GM11168 (cell line): ENCODE measurements around the gene LRRN4CL.
"Not testable (repeated sequence)": the region's sequence is repeated elsewhere in the genome, so short reads cannot be mapped to it uniquely, and the experiment has no call there.

Source experiments
- in situ Hi-C: fragments of 300-500 bp; cut with MboI; formaldehyde crosslinking; loops from one replicate; pipeline ENCODE4 v1.12.0; 2022; ENCODE audit warnings: low sequenced_read_pairs; ENCODE audit not compliant: unreplicated experiment

The LRRN4CL gene

GRCh38 chr11:62710001-62710345, 20.6 kb upstream of the LRRN4CL start:
- in situ Hi-C loops: no loop called here

- in situ Hi-C loops: no loop called here
Measured at GRCh38 chr11:62709247-62710000, 20.1 kb upstream of the LRRN4CL start.

- in situ Hi-C loops: no loop called here
Measured at GRCh38 chr11:62708793-62709192, 19.5 kb upstream of the LRRN4CL start.

GRCh38 chr11:62708392-62708791, 19.1 kb upstream of the LRRN4CL start:
- in situ Hi-C loops: no loop called here

GRCh38 chr11:62707277-62707861, 18.0 kb upstream of the LRRN4CL start, which contains the start of the genes BSCL2 and GNG3:
Gene BSCL2, minus strand, starts transcription at chr11:62707424. Its CDS starts 229 bp downstream, at chr11:62707195.
Gene GNG3, plus strand, starts transcription at chr11:62707676. Its CDS starts 620 bp downstream, at chr11:62708296.
- in situ Hi-C loops: no loop called here

GRCh38 chr11:62706850-62707247, 17.5 kb upstream of the LRRN4CL start:
- in situ Hi-C loops: no loop called here

- in situ Hi-C loops: no loop called here
Measured at GRCh38 chr11:62705880-62706849, 16.8 kb upstream of the LRRN4CL start.

- in situ Hi-C loops: no loop called here
Measured at GRCh38 chr11:62705413-62705812, 16.1 kb upstream of the LRRN4CL start.

GRCh38 chr11:62703921-62704320, 14.6 kb upstream of the LRRN4CL start:
- in situ Hi-C loops: not testable (repeated sequence)

- in situ Hi-C loops: no loop called here
Measured at GRCh38 chr11:62702246-62702645, 12.9 kb upstream of the LRRN4CL start.

- in situ Hi-C loops: no loop called here
Measured at GRCh38 chr11:62694455-62695167, 5.3 kb upstream of the LRRN4CL start.

- in situ Hi-C loops: not testable (repeated sequence)
Measured at GRCh38 chr11:62693624-62694023, 4.3 kb upstream of the LRRN4CL start.

- in situ Hi-C loops: no loop called here
Measured at GRCh38 chr11:62688491-62688890, 839 bp downstream of the LRRN4CL start.

- in situ Hi-C loops: no loop called here
Measured at GRCh38 chr11:62687508-62688396, 1.6 kb downstream of the LRRN4CL start.

- in situ Hi-C loops: no loop called here
Measured at GRCh38 chr11:62682518-62682917, 6.8 kb downstream of the LRRN4CL start.

GRCh38 chr11:62680825-62681240, 8.5 kb downstream of the LRRN4CL start:
- in situ Hi-C loops: no loop called here

- in situ Hi-C loops: no loop called here
Measured at GRCh38 chr11:62678770-62679696, 10.3 kb downstream of the LRRN4CL start, which contains the start of gene UBXN1. Gene UBXN1, minus strand, starts transcription at chr11:62679073. Its CDS starts 150 bp downstream, at chr11:62678923.

GRCh38 chr11:62678433-62678769, 10.9 kb downstream of the LRRN4CL start:
- in situ Hi-C loops: no loop called here
